Raji (cell line): ENCODE results near the gene GMNN.

Source experiments
- POLR2A ChIP-seq: IDR thresholded peaks from 2 replicates; pipeline ENCODE4 v1.6.1; 2011; ENCODE audit warnings: low read depth, low read length, control low read depth; ENCODE audit not compliant: insufficient read depth

GMNN gene

GRCh38 chr6:24831771-24832716, 57.3 kb downstream of the GMNN start:
- TF ChIP-seq POLR2A, result no peak

- TF ChIP-seq POLR2A, result no peak
These were observed 58.1 kb downstream of the GMNN start for GRCh38 chr6:24832794-24833193.

- TF ChIP-seq POLR2A, result no peak
These were observed 59.1 kb downstream of the GMNN start for GRCh38 chr6:24833711-24834386.
